HEK293 (cell line): Measurements from ENCODE around the gene EHD3.

Experiments
- BCL11A ChIP-seq: fragments of 450-650 bp; formaldehyde crosslinking; IDR thresholded peaks from 2 replicates; pipeline ENCODE4 v1.5.1; 2016; ENCODE audit warnings: low read depth, missing biosample characterization, missing genetic modification characterization
- YY1 ChIP-seq: fragments of 450-650 bp; formaldehyde crosslinking; IDR thresholded peaks from 2 replicates; pipeline ENCODE4 v1.5.1; 2018; ENCODE audit warnings: missing biosample characterization, missing genetic modification characterization
- ZBTB17 ChIP-seq: fragments of 450-650 bp; formaldehyde crosslinking; IDR thresholded peaks from 2 replicates; pipeline ENCODE4 v1.5.1; 2016; ENCODE audit warnings: missing biosample characterization, missing genetic modification characterization
- ZNF202 ChIP-seq: fragments of 450-650 bp; formaldehyde crosslinking; IDR thresholded peaks from 2 replicates; pipeline ENCODE4 v1.5.1; 2016; ENCODE audit warnings: missing biosample characterization, missing genetic modification characterization, borderline replicate concordance
- ZNF274 ChIP-seq, 2 experiments: fragments of 200-500 bp in 1 of 2; fragments of 450-650 bp in 1 of 2; sonication (Bioruptor generic) in 1 of 2; formaldehyde crosslinking in 1 of 2; IDR thresholded peaks; 2 replicates each; pipeline versions ENCODE4 v1.5.1 to v1.6.1; 2014 to 2016; ENCODE audit warnings: borderline replicate concordance in 1 of 2, inconsistent platforms in 1 of 2, low read length in 1 of 2, missing biosample characterization in 1 of 2, missing genetic modification characterization in 1 of 2
- ZNF366 ChIP-seq: fragments of 450-650 bp; formaldehyde crosslinking; conservative IDR thresholded peaks from 2 replicates; pipeline ENCODE4 v1.5.1; 2016; ENCODE audit warnings: missing biosample characterization, missing genetic modification characterization
- ZNF404 ChIP-seq: fragments of 450-650 bp; formaldehyde crosslinking; IDR thresholded peaks from 2 replicates; pipeline ENCODE4 v1.5.1; 2017; ENCODE audit warnings: missing biosample characterization, missing genetic modification characterization
- ZNF473 ChIP-seq: fragments of 450-650 bp; formaldehyde crosslinking; IDR thresholded peaks from 2 replicates; pipeline ENCODE4 v1.5.1; 2017; ENCODE audit warnings: missing biosample characterization, missing genetic modification characterization
- ZSCAN16 ChIP-seq: fragments of 450-650 bp; formaldehyde crosslinking; IDR thresholded peaks from 2 replicates; pipeline ENCODE4 v1.5.1; 2016; ENCODE audit warnings: missing biosample characterization, missing genetic modification characterization
- TF ChIP-seq, protein P1 (sequence below): fragments of 450-650 bp; formaldehyde crosslinking; optimal IDR thresholded peaks from 2 replicates; pipeline ENCODE3; 2016; ENCODE audit warnings: missing biosample characterization, mild to moderate bottlenecking, missing genetic modification characterization
- TF ChIP-seq, protein P2 (sequence below): fragments of 450-650 bp; formaldehyde crosslinking; IDR thresholded peaks from 2 replicates; pipeline ENCODE4 v1.5.1; 2016; ENCODE audit warnings: missing biosample characterization, missing genetic modification characterization
- TF ChIP-seq, protein P3 (sequence below): fragments of 450-650 bp; formaldehyde crosslinking; IDR thresholded peaks from 2 replicates; pipeline ENCODE4 v1.5.1; 2016; ENCODE audit warnings: missing biosample characterization, missing genetic modification characterization

DNA sequence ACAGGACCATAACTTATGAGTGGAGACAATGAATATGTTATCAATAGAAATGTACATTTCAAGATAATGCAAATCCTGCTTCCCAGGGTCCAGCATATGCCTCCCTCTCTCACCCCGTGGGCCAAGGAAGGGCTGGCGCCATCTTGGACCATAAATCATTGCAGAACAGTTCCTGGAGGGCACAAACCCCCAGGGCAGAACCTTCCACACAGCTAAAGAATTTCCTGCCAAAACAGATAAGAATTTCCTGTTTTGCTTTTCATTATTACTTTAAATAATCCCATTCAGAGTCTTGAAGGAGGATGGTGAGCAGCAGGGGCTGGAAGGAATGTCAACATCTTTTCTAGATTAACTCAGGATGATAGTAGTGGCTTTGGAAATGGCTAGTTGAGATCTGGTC is 53.7 kb downstream of the EHD3 start:
- TF ChIP-seq, protein P1, sequence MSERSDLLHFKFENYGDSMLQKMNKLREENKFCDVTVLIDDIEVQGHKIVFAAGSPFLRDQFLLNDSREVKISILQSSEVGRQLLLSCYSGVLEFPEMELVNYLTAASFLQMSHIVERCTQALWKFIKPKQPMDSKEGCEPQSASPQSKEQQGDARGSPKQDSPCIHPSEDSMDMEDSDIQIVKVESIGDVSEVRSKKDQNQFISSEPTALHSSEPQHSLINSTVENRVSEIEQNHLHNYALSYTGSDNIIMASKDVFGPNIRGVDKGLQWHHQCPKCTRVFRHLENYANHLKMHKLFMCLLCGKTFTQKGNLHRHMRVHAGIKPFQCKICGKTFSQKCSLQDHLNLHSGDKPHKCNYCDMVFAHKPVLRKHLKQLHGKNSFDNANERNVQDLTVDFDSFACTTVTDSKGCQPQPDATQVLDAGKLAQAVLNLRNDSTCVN, result no peak
- TF ChIP-seq, protein P2, sequence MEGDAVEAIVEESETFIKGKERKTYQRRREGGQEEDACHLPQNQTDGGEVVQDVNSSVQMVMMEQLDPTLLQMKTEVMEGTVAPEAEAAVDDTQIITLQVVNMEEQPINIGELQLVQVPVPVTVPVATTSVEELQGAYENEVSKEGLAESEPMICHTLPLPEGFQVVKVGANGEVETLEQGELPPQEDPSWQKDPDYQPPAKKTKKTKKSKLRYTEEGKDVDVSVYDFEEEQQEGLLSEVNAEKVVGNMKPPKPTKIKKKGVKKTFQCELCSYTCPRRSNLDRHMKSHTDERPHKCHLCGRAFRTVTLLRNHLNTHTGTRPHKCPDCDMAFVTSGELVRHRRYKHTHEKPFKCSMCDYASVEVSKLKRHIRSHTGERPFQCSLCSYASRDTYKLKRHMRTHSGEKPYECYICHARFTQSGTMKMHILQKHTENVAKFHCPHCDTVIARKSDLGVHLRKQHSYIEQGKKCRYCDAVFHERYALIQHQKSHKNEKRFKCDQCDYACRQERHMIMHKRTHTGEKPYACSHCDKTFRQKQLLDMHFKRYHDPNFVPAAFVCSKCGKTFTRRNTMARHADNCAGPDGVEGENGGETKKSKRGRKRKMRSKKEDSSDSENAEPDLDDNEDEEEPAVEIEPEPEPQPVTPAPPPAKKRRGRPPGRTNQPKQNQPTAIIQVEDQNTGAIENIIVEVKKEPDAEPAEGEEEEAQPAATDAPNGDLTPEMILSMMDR, result no peak
- TF ChIP-seq ZNF274 (IDR thresholded peaks at IDR 0.05; ENCODE audit: low read length) (no peak), ZNF274 (tag by site-specific recombination; IDR thresholded peaks at IDR 0.05; ENCODE audit: borderline replicate concordance) (no peak), YY1 (no peak), BCL11A (tag by site-specific recombination) (no peak), ZNF473 (no peak), ZNF366 (tag by site-specific recombination) (no peak), ZNF404 (no peak), ZNF202 (tag by site-specific recombination) (no peak), ZSCAN16 (tag by site-specific recombination) (no peak), ZBTB17 (no peak)
- TF ChIP-seq, protein P3, sequence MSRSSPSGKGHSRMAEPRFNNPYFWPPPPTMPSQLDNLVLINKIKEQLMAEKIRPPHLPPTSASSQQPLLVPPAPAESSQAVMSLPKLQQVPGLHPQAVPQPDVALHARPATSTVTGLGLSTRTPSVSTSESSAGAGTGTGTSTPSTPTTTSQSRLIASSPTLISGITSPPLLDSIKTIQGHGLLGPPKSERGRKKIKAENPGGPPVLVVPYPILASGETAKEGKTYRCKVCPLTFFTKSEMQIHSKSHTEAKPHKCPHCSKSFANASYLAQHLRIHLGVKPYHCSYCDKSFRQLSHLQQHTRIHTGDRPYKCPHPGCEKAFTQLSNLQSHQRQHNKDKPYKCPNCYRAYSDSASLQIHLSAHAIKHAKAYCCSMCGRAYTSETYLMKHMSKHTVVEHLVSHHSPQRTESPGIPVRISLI (tag by site-specific recombination), result no peak
